Astrocyte of the spinal cord (primary cell): ENCODE measurements around the gene IL23R.

Experiments used
- DNase-seq: peaks from one replicate; pipeline ENCODE4 v3.0.0; 2011; ENCODE audit warnings: low read depth, low spot score
- H3K4me3 ChIP-seq: 2 replicates; pipeline ENCODE4 v1.5.1; 2011; ENCODE audit warnings: low read depth, mild to moderate bottlenecking, low read length, moderate library complexity
- in situ Hi-C: cut with HindIII; loops from 2 replicates; pipeline ENCODE4 v1.10.0; 2017; ENCODE audit warnings: low sequenced_read_pairs
- TF ChIP-seq, protein P1 (sequence below): IDR thresholded peaks from 2 replicates; pipeline ENCODE4 v1.5.1; 2012; ENCODE audit warnings: low read depth, mild to moderate bottlenecking, low read length, inconsistent platforms

IL23R gene

DNA sequence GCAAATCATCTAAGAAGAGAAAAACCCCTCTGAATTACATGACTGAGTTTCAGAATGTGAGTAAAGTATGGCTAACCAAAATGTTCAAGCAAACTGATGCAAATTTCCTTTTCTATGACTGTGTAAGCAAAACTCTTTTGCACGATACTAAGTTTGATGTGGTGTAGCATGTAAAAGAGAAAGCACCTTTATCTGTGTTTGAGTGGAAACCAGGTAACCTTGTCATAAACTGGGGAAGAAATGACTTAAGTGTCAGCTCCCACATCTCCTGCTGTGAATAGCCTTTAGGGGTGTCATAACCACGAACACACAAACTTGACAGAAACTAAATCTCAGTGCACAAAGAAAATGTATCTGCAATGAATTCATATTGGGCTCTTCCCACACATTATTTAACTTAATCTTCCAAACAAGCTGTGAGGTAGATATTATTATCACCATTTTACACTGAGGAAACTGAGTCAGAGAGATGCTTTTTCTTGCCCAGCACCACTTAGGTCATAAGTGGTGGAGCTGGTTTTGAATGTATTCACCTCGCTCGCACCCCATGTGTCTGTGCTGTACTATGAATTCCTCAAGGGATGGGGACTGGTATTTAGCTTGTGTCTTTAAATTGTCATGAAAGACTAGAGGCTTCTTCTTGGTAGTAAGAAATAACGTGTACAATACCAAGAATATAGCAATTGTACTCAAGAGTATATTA, 108.5 kb downstream of the IL23R start:
- in situ Hi-C loops: no loop called here
- TF ChIP-seq, protein P1, sequence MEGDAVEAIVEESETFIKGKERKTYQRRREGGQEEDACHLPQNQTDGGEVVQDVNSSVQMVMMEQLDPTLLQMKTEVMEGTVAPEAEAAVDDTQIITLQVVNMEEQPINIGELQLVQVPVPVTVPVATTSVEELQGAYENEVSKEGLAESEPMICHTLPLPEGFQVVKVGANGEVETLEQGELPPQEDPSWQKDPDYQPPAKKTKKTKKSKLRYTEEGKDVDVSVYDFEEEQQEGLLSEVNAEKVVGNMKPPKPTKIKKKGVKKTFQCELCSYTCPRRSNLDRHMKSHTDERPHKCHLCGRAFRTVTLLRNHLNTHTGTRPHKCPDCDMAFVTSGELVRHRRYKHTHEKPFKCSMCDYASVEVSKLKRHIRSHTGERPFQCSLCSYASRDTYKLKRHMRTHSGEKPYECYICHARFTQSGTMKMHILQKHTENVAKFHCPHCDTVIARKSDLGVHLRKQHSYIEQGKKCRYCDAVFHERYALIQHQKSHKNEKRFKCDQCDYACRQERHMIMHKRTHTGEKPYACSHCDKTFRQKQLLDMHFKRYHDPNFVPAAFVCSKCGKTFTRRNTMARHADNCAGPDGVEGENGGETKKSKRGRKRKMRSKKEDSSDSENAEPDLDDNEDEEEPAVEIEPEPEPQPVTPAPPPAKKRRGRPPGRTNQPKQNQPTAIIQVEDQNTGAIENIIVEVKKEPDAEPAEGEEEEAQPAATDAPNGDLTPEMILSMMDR: no peak
- DNase-seq: no peak
- no peak overlapping the region for H3K4me3 ChIP-seq

- TF ChIP-seq, protein P1: no peak
- DNase-seq: no peak
- H3K4me3 ChIP-seq: no peak overlapping the region
- in situ Hi-C loops: no loop called here
These were observed 114.4 kb downstream of the IL23R start for GRCh38 chr1:67280696-67281095.

DNA sequence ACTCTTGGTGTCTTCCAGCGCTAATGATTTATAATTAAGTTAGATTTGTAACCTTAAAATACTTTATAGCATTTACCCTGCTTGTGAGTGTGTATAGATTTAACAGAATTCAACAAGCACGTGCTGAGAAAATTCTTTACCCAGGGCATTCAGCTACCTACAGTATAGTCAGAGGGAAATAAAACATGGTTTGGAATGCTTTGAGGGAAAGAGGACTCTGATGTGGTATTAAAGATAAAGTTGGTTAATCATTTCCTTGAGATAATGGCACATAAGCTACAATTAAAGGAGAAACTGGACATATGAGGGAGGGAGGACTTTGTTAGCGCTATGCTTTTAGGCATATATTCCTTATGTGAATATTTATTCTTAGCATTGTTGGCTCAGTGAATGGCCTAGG, 115.0 kb downstream of the IL23R start:
- TF ChIP-seq, protein P1: no peak
- in situ Hi-C loops: no loop called here
- DNase-seq: no peak
- no peak overlapping the region for H3K4me3 ChIP-seq

- in situ Hi-C loops: no loop called here
These were observed 119.7 kb downstream of the IL23R start for GRCh38 chr1:67285780-67286488.

DNA sequence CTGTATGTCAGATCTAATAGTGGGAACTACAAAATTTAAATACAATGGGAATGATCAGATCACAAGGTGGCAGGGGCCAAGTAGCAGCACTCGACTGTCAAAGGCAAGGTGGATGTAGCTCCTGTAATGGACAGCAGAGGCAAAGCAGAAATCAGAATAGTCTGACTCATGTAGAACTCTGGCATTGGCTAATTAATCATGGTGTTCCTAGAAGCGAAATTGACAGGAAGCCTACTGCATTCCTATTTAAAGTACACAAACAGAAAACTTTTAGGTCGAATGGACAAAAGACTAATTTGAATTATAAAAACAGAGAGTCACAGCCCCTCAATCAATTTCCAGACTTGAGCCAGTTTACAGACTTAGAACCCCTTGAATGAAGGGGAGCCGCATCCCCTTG, 124.0 kb downstream of the IL23R start:
- DNase-seq: no peak
- H3K4me3 ChIP-seq: no peak overlapping the region
- TF ChIP-seq, protein P1: no peak
- in situ Hi-C loops: no loop called here

More at GRCh38 chr1:67285780-67286488, 119.7 kb downstream of the IL23R start:
- peak; percentile 11 for DNase-seq
- TF ChIP-seq, protein P1: no peak
- H3K4me3 ChIP-seq: no peak overlapping the region

DNA sequence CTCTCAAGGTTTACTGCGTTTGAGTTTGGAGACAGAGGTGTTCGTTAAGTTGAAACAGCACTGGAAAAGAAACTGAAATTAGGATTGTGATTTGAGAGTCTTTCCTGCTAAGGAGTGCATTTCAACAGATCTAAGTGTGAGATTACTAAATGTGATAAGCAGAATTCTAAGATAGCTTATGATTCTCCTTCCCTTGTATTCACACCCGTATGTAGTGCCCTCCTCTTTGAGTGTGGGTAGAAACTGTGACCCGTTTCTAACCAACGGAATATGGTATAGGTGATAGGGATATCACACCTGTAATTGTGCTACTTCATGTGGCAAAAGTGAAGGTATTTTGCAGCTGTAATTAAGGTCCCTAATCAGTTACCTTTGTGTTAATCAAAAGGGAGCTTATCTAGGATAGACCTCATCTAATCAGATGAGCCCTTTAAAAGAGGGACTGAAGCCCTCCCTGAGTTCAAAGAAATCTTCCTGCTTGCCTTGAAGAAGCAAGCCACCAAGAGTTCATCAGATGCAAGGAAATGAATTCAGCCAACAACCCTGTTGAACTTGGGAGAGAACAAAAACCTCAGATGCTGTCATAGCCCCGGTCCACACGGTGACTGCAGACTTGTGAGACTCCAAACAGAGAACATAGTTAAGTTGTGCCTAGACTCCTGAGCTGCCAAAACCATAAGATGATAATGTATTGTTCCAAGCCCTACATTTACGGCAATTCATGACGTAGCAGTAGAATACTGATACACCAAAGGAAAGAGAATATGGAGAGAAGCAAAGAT, 128.8 kb downstream of the IL23R start:
- no peak for DNase-seq
- TF ChIP-seq, protein P1: no peak
- in situ Hi-C loops: no loop called here
- no peak overlapping the region for H3K4me3 ChIP-seq
